Measurements from ENCODE around the gene PTGES2. TPM values are rescaled to one million over a fixed set of nuclear protein-coding genes. Genes with fewer than 3 reads are reported as not detected.

The PTGES2 gene
- total RNA-seq, 1 donor from 2014 or later = 89.8 TPM

DNA sequence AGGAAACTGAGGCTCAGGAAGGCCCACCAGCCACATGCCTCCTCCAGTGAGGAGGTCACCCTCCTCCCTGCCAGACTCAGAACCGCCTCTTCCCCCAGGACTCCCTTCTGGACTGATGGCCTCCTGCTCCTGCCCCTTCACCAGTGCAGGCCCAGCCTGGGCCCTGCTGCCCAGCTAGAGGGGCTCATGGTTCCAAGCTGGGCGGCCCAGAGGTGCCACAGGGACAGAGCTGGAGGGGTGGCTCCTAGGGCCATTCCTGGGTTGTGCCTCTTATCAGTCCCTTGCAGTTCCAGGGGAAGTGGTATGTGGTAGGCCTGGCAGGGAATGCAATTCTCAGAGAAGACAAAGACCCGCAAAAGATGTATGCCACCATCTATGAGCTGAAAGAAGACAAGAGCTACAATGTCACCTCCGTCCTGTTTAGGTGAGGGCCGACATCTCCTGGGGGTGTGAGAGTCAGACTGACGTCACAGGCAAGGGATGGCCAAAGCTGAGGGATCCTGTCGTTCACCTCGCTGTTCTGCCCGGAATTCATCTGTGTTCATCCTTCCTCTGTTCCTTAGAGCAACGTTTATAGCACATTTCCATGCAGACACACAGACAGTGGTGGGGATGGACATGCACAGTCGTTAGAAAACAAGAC lies 22.5 kb upstream of the PTGES2 start:
- intact Hi-C loops (cut with micrococcal nuclease) = no loop called here
- H3K36me3 Mint-ChIP-seq (ENCODE audit: low read depth) = no peaks in the 10 kb centered on the region
- no peaks in the 10 kb centered on the region for H3K27me3 Mint-ChIP-seq
- H3K27ac Mint-ChIP-seq = peak overlapping the region; percentile 20
- DNase-seq = no peak
- H3K4me3 Mint-ChIP-seq = no peak overlapping the region
- no peaks in the 10 kb centered on the region for H3K9me3 Mint-ChIP-seq
- peaks cover 3% of the 10 kb centered on the region for H3K4me1 Mint-ChIP-seq

DNA sequence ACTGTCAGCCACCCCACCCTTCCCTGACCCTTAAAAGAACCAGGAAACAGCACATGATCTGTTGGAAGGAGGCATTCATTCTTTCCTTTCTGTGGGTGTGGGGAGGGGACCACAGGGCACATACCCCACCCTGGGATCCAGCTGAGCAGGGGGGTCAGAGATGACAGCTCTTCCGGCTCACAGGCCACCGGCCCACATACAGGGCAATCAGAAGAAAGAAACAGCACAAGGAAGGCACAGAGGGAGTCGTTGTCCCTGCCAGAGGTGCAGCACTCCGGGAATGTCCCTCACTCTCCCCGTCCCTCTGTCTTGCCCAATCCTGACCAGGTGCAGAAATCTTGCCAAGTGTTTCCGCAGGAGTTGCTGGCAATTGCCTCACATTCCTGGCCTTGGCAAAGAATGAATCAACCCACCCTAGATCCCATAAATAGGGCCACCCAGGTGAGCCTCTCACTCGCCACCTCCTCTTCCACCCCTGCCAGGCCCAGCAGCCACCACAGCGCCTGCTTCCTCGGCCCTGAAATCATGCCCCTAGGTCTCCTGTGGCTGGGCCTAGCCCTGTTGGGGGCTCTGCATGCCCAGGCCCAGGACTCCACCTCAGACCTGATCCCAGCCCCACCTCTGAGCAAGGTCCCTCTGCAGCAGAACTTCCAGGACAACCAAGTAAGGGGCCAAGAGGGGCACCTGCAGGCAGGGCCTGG lies 21.6 kb upstream of the PTGES2 start, which contains the start of gene LCN2:
Gene LCN2, plus strand, starts transcription at position 453 of the 701 bp plus-strand sequence. Its CDS starts 73 bp downstream, at position 526.
- H3K27ac Mint-ChIP-seq = peak within 1 kb of the TSS; percentile 20
- no peaks in the 10 kb centered on the region for H3K9me3 Mint-ChIP-seq
- H3K4me1 Mint-ChIP-seq = peaks cover 3% of the 10 kb centered on the region
- DNase-seq = no peak
- intact Hi-C loops (cut with micrococcal nuclease) = no loop called here
- H3K27me3 Mint-ChIP-seq = no peaks in the 10 kb centered on the region
- H3K36me3 Mint-ChIP-seq (ENCODE audit: low read depth) = no peaks in the 10 kb centered on the region
- no peak within 1 kb of the TSS for H3K4me3 Mint-ChIP-seq

DNA sequence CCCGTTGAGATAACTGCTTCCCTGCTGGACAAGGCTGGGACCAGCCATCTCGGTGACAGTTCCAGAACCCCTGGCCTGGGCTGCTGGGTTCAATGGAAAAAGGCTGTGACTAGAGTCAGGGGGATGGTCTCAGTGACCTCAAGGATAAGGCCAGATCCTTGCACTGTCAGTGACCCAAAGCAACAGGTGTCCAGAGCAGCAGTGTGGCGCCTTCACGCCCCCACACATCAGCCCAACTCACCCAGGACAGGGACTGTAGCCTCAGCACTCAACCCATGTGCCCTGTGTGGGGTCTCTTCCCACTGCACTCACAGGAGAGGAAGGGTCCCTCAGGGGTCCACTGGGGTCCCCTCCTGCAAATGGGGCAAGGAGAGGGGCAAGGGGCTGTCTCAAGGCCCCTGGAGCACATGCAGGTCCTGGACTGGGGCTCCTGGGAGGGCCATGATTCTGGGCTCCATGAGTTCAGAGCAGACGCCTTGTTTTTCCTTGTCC lies 21.0 kb upstream of the PTGES2 start:
- H3K4me3 Mint-ChIP-seq = no peak overlapping the region
- H3K9me3 Mint-ChIP-seq = no peaks in the 10 kb centered on the region
- H3K36me3 Mint-ChIP-seq (ENCODE audit: low read depth) = no peaks in the 10 kb centered on the region
- intact Hi-C loops (cut with micrococcal nuclease) = no loop called here
- peaks cover 4% of the 10 kb centered on the region for H3K4me1 Mint-ChIP-seq
- no peak overlapping the region for H3K27ac Mint-ChIP-seq
- no peaks in the 10 kb centered on the region for H3K27me3 Mint-ChIP-seq
- DNase-seq = no peak

DNA sequence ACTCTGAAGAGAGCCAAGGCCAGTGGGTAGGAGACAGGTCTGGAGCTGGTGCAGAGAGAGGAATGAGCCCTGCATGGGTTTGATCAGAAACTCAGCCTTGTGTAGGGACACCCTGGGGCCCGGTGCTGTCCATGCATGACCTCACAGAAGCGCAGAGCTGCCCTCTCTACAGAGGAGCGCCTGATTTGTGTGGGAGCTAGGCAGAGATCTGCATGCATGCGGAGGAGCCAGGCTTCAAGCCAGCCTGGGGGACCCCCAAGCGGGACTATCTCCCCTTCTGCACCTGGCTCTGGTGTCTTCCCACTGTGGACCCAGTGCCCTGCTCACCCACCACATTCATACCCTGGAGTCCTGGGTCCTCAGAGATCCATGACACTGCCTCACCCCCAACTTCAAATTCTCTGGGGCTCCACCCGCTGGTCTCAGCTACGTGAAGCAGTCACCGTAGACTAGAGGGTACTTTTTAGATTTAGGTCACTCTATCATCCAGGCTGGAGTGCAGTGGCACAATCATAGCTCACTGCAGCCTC lies 19.1 kb upstream of the PTGES2 start:
- Mint-ChIP-seq H3K9me3 (no peaks in the 10 kb centered on the region), H3K4me1 (peaks cover 16% of the 10 kb centered on the region), H3K4me3 (no peak overlapping the region), H3K27me3 (no peaks in the 10 kb centered on the region), H3K27ac (no peak overlapping the region), H3K36me3 (ENCODE audit: low read depth) (no peaks in the 10 kb centered on the region)
- no peak for DNase-seq
- intact Hi-C loops (cut with micrococcal nuclease) = no loop called here

DNA sequence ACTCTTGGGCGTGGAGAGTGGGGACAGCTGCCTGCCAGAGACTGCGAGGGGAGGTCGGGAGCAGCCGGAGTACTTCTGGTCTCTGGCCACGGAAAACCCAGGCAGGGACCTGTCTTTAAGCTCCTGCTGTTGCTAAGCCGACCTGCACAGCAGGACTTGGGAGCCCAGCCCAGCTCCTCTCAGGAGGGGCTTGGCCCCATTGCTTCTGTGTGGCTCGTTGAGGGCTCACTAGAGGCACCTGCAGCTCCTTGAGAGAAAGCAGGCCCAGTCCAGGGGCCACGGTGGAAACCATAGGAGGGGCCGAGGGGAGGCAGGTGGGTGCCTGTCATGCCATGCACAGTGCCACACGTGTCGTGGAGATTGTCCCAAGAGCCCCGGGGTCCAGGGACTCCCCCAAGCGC lies 18.4 kb upstream of the PTGES2 start:
- Mint-ChIP-seq H3K4me3 (no peak overlapping the region), H3K27me3 (no peaks in the 10 kb centered on the region), H3K27ac (no peak overlapping the region), H3K9me3 (no peaks in the 10 kb centered on the region), H3K4me1 (peaks cover 17% of the 10 kb centered on the region), H3K36me3 (ENCODE audit: low read depth) (no peaks in the 10 kb centered on the region)
- intact Hi-C loops (cut with micrococcal nuclease) = no loop called here
- DNase-seq = no peak

DNA sequence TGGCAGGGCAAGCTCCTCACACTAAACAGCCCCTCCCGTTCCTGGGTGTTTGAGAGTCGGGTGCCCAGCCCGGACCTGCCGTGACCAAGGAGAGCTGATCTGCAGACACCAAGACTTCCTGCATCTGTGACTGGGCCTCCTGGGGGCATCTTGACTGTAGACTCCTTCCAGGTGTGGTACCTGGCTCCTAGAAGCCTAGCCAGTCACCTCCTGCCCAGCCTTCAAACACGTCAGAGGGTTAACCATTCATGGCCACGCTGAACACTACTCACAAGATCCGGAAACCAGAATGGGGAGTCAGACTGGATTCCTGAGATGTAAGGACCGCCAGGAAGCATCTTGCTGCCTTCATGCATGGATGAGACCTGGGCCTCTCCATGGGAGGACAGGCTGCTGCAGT lies 18.0 kb upstream of the PTGES2 start:
- intact Hi-C loops (cut with micrococcal nuclease) = no loop called here
- H3K9me3 Mint-ChIP-seq = no peaks in the 10 kb centered on the region

DNA sequence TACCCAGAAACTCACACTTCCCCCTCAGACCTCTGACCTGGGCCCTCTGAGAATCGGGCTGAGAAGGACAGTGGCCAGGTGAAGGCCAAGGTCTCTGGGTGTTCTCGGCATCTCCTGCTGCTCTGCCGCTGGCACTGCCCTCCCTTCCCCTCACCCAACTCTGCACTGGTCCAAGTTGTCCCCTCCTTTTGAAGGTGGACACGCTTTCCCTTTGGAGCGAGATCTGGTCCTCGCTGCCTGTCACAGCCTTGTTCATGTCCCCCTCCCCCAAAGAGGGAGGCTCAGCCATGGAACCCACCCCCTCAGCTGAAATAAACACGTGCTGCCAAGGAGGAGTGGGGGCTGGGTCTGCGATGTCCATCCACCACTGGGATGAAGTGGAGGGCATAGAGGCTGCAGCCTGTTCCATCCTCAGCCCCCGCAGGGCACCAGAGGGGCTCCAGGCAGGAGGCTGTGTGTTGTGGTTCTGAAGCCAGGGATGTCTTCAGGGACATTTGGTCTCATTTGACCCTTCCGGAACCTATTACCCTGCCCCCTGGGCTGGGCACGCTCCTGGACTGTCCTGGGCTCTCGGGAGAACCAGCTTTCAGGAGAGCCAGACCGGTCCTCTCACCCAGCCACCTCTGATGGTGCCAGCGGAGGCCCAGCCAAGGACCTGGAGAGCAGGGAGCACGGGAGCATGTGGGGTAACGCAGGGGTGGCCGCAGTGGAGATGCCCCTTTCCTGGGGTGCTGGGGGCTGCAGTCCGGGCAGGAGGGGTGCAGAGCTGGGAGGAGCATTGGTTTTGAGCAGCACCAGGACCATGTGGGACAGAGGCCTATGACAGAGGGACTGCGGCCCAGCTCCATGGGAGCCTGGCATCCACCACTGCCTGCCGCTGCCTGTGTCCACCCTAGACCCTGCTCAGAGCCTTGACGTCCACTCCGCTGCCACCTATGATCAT lies 17.0 kb upstream of the PTGES2 start:
- H3K9me3 Mint-ChIP-seq = no peaks in the 10 kb centered on the region
- no peaks in the 10 kb centered on the region for H3K36me3 Mint-ChIP-seq (ENCODE audit: low read depth)
- peaks cover 14% of the 10 kb centered on the region for H3K4me1 Mint-ChIP-seq
- intact Hi-C loops (cut with micrococcal nuclease) = no loop called here
- H3K27ac Mint-ChIP-seq = no peak overlapping the region
- no peak for DNase-seq
- H3K27me3 Mint-ChIP-seq = no peaks in the 10 kb centered on the region
- H3K4me3 Mint-ChIP-seq = no peak overlapping the region

More for the DNA sequence above, 18.0 kb upstream of the PTGES2 start:
- Mint-ChIP-seq H3K4me3 (no peak overlapping the region), H3K27me3 (no peaks in the 10 kb centered on the region), H3K36me3 (ENCODE audit: low read depth) (no peaks in the 10 kb centered on the region), H3K4me1 (peaks cover 14% of the 10 kb centered on the region), H3K27ac (no peak overlapping the region)
- no peak for DNase-seq

DNA sequence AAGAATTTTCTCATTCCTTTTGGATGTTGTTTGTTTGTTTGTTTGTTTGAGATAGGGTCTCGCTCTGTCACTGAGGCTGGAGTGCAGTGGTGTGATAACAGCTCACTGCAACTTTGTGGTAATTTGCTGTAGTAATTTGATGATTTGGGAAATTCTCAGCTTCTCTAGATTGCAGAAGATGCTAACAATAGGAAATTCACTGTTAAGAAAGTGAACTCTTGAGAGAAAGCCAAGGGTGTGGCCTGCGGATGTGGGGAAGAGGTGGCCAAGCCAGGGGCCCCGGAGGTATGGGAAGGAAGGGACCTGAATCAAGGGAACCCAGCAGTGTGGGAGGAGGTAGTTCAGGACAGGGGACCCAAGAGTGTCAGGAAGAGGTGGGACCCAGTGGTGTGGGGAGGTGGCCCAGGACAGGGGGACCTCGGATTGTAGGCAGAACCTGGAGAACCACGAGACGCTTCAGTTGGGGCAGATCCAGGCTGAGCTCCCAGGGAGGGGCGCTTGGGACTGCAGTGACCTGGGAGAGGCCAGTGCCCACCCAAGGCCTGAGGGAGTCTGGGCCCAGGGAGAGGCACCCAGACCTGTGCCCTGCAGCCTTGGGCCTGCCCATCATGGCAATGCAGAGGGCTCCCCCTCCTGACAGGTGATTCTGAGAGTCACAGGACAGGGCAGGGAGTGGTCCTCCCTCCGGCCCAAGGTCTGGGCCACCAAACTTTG lies 16.2 kb upstream of the PTGES2 start:
- intact Hi-C loops (cut with micrococcal nuclease) = no loop called here
- H3K4me3 Mint-ChIP-seq = no peak overlapping the region
- H3K9me3 Mint-ChIP-seq = no peaks in the 10 kb centered on the region
- H3K4me1 Mint-ChIP-seq = peaks cover 14% of the 10 kb centered on the region
- no peaks in the 10 kb centered on the region for H3K27me3 Mint-ChIP-seq
- no peaks in the 10 kb centered on the region for H3K36me3 Mint-ChIP-seq (ENCODE audit: low read depth)
- no peak for DNase-seq
- no peak overlapping the region for H3K27ac Mint-ChIP-seq

DNA sequence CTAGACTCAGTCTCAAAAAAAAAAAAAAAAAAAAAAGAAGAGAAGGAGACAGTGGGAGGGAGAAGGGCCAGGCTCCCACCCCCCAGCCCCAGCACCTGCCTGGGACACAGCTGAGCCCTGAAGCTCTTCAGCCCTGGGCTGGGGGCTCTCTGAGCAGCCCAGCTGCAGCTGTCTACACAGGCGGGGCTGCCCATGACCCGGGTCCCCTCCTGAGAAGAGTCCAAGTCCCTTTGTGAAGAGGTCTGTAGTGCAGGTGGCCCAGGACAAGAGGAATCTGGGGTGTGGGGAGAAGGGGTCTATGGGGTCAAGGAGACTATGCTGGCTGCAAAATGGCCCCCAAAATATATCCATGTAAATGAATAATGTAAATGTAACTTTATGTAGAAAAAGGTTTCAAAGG lies 15.1 kb upstream of the PTGES2 start:
- H3K9me3 Mint-ChIP-seq = no peaks in the 10 kb centered on the region
- no peak for DNase-seq
- no peaks in the 10 kb centered on the region for H3K36me3 Mint-ChIP-seq (ENCODE audit: low read depth)
- no peak overlapping the region for H3K27ac Mint-ChIP-seq
- no peaks in the 10 kb centered on the region for H3K27me3 Mint-ChIP-seq
- no peak overlapping the region for H3K4me3 Mint-ChIP-seq
- intact Hi-C loops (cut with micrococcal nuclease) = no loop called here
- H3K4me1 Mint-ChIP-seq = peaks cover 14% of the 10 kb centered on the region

DNA sequence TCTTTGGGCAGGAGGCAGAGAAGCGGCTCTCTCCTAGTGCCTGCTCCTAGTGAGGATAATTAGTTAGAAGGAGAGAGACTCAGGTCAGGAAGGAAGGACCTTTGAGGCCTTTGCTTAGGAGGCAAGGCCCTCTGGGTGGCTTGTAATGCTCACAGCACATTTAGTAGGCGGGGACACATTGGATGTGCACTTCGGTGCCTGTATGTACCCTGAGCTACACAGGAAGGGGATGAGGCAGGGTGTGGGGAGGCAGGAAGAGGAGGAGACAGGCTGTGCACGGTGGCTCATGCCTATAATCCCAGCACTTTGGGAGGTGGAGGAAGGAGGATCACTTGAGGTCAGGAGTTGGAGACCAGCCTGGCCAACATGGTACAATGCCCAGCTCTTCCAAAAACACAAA lies 14.5 kb upstream of the PTGES2 start:
- intact Hi-C loops (cut with micrococcal nuclease) = no loop called here
- peaks cover 14% of the 10 kb centered on the region for H3K4me1 Mint-ChIP-seq
- peak; percentile 82 for DNase-seq
- peak overlapping the region; percentile 79 for H3K27ac Mint-ChIP-seq
- H3K4me3 Mint-ChIP-seq = peak overlapping the region; percentile 55
- peaks cover 3% of the 10 kb centered on the region for H3K27me3 Mint-ChIP-seq
- no peaks in the 10 kb centered on the region for H3K9me3 Mint-ChIP-seq
- H3K36me3 Mint-ChIP-seq (ENCODE audit: low read depth) = no peaks in the 10 kb centered on the region

DNA sequence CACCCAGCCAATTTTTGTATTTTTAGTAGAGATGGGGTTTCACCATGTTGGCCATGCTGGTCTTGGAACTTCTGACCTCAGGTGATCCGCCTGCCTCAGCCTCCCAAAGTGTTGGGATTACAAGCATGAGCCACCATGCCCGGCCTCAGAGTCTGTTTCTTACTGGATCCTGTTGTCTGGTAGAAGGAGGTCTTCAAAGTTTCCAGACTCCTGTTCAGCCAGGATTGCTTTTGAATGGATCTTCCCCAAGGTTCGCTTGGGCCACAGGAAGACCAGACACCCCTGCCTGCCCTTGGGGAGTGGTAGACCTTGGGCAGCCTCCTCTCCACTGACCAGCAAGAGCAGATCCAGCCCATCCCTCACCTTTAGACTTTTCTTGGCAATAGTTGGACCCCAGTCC lies 14.1 kb upstream of the PTGES2 start:
- Mint-ChIP-seq H3K9me3 (no peaks in the 10 kb centered on the region), H3K4me3 (no peak overlapping the region), H3K27me3 (peaks cover 3% of the 10 kb centered on the region), H3K27ac (no peak overlapping the region), H3K4me1 (peaks cover 14% of the 10 kb centered on the region), H3K36me3 (ENCODE audit: low read depth) (no peaks in the 10 kb centered on the region)
- intact Hi-C loops (cut with micrococcal nuclease) = no loop called here
- DNase-seq = no peak

DNA sequence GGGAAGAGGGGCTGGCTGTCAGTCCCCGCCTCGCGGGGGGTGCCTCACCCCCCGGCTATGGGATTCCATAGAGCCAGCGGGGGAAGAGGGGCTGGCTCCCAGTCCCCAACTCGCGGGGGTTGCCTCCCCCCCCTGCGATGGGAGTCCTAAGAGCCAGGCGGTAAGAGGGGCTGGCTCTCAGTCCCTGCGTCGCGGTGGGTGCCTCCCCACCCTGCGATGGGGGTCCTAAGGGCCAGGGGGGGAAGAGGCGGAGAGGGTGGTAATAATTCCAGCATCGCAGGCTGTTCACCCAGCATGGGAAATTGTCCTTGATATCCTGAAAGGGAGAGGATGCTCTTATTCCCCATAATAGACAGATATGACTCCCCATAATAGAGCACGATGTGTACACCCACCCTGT lies 12.1 kb upstream of the PTGES2 start:
- intact Hi-C loops (cut with micrococcal nuclease) = no loop called here
- H3K4me1 Mint-ChIP-seq = peaks cover 22% of the 10 kb centered on the region
- H3K36me3 Mint-ChIP-seq (ENCODE audit: low read depth) = no peaks in the 10 kb centered on the region
- no peak overlapping the region for H3K27ac Mint-ChIP-seq
- no peak overlapping the region for H3K4me3 Mint-ChIP-seq
- peaks cover 15% of the 10 kb centered on the region for H3K27me3 Mint-ChIP-seq
- H3K9me3 Mint-ChIP-seq = no peaks in the 10 kb centered on the region
- no peak for DNase-seq

DNA sequence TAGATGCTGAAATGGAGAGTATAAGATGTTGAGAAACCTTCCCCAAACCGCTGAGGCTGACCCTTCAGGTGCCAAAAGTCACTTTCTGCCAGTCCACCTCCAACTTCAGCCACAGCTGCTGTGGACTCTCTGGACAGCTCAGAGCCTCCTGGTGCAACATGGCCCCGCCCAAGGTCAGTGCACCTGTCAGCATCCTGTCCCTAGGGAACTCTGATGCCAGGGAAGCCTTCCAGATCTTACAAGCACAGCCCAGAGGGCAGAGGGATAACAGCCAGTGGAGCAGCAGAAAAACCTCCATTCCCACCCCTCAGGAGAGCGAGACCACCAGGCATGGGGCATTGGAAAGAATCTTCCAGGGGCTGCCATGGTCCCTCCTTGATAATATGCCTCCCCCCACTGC lies 10.5 kb upstream of the PTGES2 start:
- no peak overlapping the region for H3K4me3 Mint-ChIP-seq
- H3K27ac Mint-ChIP-seq = peak overlapping the region; percentile 58
- no peak for DNase-seq
- no peaks in the 10 kb centered on the region for H3K36me3 Mint-ChIP-seq (ENCODE audit: low read depth)
- peaks cover 22% of the 10 kb centered on the region for H3K4me1 Mint-ChIP-seq
- intact Hi-C loops (cut with micrococcal nuclease) = no loop called here
- H3K27me3 Mint-ChIP-seq = peaks cover 30% of the 10 kb centered on the region
- H3K9me3 Mint-ChIP-seq = no peaks in the 10 kb centered on the region

All from activated CD4-positive, alpha-beta T cell treated with anti-CD3 and anti-CD28 coated beads, Interleukin-2, amount 10 ng/mL, durations not matched to agents 24 days and 14 days (primary cell).